ENCODE data around the gene NAGPA. TPM values are rescaled to one million over a fixed set of nuclear protein-coding genes. Genes with fewer than 3 reads are reported as not detected.
A peak's percentile ranks its signal among the peaks of the same experiment; 100 is the strongest.

Gene NAGPA
- total and polyA plus RNA-seq, 2 experiments from 2014 or later = 6.3 to 20.7 TPM

DNA sequence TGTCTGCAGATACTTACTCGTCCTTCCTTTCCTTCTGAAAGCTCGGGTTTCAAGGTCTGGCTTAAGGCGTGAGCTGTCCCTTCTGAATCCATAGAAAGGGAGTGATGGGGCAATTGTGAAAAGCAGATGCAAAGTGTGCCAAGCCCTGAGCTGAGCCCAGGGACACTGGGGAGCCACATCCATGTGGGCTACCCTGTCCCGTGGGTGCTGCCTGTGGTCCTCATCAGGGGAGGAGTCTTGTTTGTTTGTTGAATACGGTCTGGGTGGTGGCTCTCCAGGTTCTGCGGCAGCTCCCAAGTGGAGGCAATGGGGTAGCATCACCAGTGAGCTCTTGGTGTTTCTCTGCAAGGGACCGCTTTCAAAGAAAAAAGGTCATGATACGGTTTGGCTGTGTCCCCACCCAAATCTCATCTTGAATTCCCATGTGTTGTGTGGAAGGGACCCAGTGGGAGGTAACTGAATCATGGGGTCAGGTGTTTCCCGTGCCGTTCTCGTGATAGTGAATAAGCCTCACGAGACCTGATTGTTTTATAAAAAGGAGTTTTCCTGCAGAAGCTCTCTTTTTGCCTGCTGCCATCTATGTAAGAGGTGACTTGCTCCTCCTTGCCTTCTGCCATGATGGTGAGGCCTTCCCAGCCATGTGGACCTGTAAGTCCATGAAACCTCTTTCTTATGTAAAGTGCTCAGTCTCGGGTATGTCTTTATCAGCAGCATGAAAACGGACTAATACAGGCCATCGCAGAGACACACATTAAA is 36.9 kb upstream of the NAGPA start:
- Mint-ChIP-seq H3K4me3 (no peak overlapping the region), H3K9me3 (0 out of 3 replicates have a peak, but pooled peaks cover 3% of the 10 kb centered on the region), H3K36me3 (ENCODE audit: low read depth) (peaks cover 14% of the 10 kb centered on the region), H3K27me3 (ENCODE audit: insufficient read depth, low read depth, poor library complexity) (peaks cover 13% of the 10 kb centered on the region), H3K4me1 (peaks cover 18% of the 10 kb centered on the region), H3K27ac (no peak overlapping the region)
- no peaks in the 10 kb centered on the region for H3K27me3 ChIP-seq (ENCODE audit: insufficient read depth)
- no peaks in the 10 kb centered on the region for H3K36me3 ChIP-seq (ENCODE audit: insufficient read depth)
- no peaks in the 10 kb centered on the region for H3K9me2 ChIP-seq (ENCODE audit: insufficient read depth)
- peaks cover 7% of the 10 kb centered on the region for H3K4me1 ChIP-seq (ENCODE audit: insufficient read depth)
- no peak overlapping the region for H3K4me2 ChIP-seq
- TF ChIP-seq ZNF331 (CRISPR knock-in tag; IDR thresholded peaks at IDR 0.05; ENCODE audit: low read depth) = no peak
- no peak for TF ChIP-seq EZH2phosphoT487 (IDR thresholded peaks at IDR 0.05; ENCODE audit: unreplicated experiment)
- no peak for TF ChIP-seq JUNB (IDR thresholded peaks at IDR 0.05; ENCODE audit: unreplicated experiment)
- no peak for TF ChIP-seq EZH2 (IDR thresholded peaks at IDR 0.05; ENCODE audit: low read depth, unreplicated experiment)
- TF ChIP-seq, protein P1, sequence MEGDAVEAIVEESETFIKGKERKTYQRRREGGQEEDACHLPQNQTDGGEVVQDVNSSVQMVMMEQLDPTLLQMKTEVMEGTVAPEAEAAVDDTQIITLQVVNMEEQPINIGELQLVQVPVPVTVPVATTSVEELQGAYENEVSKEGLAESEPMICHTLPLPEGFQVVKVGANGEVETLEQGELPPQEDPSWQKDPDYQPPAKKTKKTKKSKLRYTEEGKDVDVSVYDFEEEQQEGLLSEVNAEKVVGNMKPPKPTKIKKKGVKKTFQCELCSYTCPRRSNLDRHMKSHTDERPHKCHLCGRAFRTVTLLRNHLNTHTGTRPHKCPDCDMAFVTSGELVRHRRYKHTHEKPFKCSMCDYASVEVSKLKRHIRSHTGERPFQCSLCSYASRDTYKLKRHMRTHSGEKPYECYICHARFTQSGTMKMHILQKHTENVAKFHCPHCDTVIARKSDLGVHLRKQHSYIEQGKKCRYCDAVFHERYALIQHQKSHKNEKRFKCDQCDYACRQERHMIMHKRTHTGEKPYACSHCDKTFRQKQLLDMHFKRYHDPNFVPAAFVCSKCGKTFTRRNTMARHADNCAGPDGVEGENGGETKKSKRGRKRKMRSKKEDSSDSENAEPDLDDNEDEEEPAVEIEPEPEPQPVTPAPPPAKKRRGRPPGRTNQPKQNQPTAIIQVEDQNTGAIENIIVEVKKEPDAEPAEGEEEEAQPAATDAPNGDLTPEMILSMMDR (conservative IDR thresholded peaks at IDR 0.05; ENCODE audit: low read depth in 2 of 2) = no peak
- TF ChIP-seq, protein P2, sequence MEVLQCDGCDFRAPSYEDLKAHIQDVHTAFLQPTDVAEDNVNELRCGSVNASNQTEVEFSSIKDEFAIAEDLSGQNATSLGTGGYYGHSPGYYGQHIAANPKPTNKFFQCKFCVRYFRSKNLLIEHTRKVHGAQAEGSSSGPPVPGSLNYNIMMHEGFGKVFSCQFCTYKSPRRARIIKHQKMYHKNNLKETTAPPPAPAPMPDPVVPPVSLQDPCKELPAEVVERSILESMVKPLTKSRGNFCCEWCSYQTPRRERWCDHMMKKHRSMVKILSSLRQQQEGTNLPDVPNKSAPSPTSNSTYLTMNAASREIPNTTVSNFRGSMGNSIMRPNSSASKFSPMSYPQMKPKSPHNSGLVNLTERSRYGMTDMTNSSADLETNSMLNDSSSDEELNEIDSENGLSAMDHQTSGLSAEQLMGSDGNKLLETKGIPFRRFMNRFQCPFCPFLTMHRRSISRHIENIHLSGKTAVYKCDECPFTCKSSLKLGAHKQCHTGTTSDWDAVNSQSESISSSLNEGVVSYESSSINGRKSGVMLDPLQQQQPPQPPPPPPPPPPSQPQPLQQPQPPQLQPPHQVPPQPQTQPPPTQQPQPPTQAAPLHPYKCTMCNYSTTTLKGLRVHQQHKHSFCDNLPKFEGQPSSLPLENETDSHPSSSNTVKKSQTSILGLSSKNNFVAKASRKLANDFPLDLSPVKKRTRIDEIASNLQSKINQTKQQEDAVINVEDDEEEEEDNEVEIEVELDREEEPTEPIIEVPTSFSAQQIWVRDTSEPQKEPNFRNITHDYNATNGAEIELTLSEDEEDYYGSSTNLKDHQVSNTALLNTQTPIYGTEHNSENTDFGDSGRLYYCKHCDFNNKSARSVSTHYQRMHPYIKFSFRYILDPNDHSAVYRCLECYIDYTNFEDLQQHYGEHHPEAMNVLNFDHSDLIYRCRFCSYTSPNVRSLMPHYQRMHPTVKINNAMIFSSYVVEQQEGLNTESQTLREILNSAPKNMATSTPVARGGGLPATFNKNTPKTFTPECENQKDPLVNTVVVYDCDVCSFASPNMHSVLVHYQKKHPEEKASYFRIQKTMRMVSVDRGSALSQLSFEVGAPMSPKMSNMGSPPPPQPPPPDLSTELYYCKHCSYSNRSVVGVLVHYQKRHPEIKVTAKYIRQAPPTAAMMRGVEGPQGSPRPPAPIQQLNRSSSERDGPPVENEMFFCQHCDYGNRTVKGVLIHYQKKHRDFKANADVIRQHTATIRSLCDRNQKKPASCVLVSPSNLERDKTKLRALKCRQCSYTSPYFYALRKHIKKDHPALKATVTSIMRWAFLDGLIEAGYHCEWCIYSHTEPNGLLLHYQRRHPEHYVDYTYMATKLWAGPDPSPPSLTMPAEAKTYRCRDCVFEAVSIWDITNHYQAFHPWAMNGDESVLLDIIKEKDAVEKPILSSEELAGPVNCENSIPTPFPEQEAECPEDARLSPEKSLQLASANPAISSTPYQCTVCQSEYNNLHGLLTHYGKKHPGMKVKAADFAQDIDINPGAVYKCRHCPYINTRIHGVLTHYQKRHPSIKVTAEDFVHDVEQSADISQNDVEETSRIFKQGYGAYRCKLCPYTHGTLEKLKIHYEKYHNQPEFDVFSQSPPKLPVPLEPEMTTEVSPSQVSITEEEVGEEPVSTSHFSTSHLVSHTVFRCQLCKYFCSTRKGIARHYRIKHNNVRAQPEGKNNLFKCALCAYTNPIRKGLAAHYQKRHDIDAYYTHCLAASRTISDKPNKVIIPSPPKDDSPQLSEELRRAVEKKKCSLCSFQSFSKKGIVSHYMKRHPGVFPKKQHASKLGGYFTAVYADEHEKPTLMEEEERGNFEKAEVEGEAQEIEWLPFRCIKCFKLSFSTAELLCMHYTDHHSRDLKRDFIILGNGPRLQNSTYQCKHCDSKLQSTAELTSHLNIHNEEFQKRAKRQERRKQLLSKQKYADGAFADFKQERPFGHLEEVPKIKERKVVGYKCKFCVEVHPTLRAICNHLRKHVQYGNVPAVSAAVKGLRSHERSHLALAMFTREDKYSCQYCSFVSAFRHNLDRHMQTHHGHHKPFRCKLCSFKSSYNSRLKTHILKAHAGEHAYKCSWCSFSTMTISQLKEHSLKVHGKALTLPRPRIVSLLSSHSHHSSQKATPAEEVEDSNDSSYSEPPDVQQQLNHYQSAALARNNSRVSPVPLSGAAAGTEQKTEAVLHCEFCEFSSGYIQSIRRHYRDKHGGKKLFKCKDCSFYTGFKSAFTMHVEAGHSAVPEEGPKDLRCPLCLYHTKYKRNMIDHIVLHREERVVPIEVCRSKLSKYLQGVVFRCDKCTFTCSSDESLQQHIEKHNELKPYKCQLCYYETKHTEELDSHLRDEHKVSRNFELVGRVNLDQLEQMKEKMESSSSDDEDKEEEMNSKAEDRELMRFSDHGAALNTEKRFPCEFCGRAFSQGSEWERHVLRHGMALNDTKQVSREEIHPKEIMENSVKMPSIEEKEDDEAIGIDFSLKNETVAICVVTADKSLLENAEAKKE (CRISPR knock-in tag; IDR thresholded peaks at IDR 0.05) = no peak
- TF ChIP-seq CREB1 (CRISPR knock-in tag; IDR thresholded peaks at IDR 0.05; ENCODE audit: low read depth) = no peak
- no peak for TF ChIP-seq NANOG (IDR thresholded peaks at IDR 0.05; ENCODE audit: borderline replicate concordance)
- ATAC-seq = no peak
- peak overlapping the region; percentile 97; the same call in 1 of the 2 replicates for H2AFZ ChIP-seq
- H4K20me1 ChIP-seq (replicated peaks; ENCODE audit: insufficient read depth) = no peaks in the 10 kb centered on the region; the same call in 1 of the 2 replicates
- peaks cover 35% of the 10 kb centered on the region for H3K79me2 ChIP-seq (replicated peaks; ENCODE audit: insufficient read depth)
- H3K27ac ChIP-seq (ENCODE audit: low read depth) = no peak overlapping the region
- no peaks in the 10 kb centered on the region; the same call in 1 of the 2 replicates for H3F3A ChIP-seq (replicated peaks; ENCODE audit: low read depth)
- H3K4me3 ChIP-seq = no peak overlapping the region
- no peak for DNase-seq (ENCODE audit: low spot score)
